ENCODE measurements around the gene ZNF253.
"Not testable (repeated sequence)": the region's sequence is repeated elsewhere in the genome, so short reads cannot be mapped to it uniquely, and the experiment has no call there.

ZNF253 gene

DNA sequence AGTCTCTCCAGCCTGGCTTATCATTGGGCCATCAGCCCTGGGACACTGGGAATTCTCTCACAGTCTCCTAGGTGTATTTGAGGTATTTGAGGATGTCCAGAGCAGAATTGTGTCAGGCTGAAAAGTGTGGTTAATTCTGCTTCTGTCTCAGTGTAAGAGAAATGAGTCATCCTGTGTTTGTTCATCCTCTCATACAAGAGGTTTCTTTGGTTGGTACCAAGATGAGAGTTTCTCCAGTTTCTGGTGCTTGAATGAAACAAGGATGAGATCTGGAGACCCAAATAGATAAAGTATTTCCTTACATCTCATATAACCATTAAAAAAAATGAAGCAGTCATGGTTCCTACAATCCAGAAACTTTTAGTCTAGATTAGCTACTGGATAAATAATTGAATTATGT is 7.7 kb downstream of the ZNF253 start:
- H4K20me1 ChIP-seq, result no peaks in the 10 kb centered on the region
- H3K27ac ChIP-seq, result no peak overlapping the region
- H3K9ac ChIP-seq, result no peak overlapping the region
- no peak for TF ChIP-seq Cebpa-rat (IDR thresholded peaks at IDR 0.05)
- H3K9me3 ChIP-seq (replicated peaks in 1 of 11), result peaks cover 100% of the 10 kb centered on the region in 11 experiments
- peaks cover 97 to 100% (median 100%) of the 10 kb centered on the region in 11 experiments for H3K36me3 ChIP-seq
- H3K4me3 ChIP-seq, result peak overlapping the region in 9 of 10 experiments; percentile 18 to 56 (median 43); a peak in 13 of 20 replicates
- H3K4me2 ChIP-seq, result no peak overlapping the region
- H3K27me3 ChIP-seq, result no peaks in the 10 kb centered on the region
- H3K4me1 ChIP-seq, result no peaks in the 10 kb centered on the region

DNA sequence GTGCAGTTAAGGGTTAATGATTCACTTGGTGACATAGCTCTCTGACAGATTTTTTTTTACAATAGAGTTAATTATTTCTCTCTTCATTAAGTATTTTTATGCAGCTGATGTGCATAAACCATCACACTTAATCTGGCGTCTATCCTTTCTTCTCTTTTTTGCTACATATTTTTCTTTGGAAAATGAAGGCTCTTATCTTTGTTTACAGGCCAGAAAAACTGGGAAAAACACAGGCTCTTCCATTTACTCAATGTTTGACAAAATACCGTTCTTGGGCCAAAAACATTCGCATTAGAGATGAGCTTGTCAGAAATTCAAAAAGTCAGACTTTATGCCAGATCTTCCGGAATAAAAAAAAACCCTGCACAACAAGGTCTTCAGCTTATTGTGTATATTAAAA is 12.0 kb downstream of the ZNF253 start:
- peak overlapping the region in 1 of 10 experiments; percentile 22; a peak in 3 of 20 replicates for H3K4me3 ChIP-seq
- H3K27ac ChIP-seq, result no peak overlapping the region
- H3K4me2 ChIP-seq, result no peak overlapping the region
- H3K36me3 ChIP-seq, result peaks cover 98 to 100% (median 100%) of the 10 kb centered on the region in 11 experiments
- H3K9ac ChIP-seq, result no peak overlapping the region
- no peaks in the 10 kb centered on the region for H4K20me1 ChIP-seq
- no peaks in the 10 kb centered on the region for H3K4me1 ChIP-seq
- no peak for TF ChIP-seq Cebpa-rat (IDR thresholded peaks at IDR 0.05)
- H3K9me3 ChIP-seq (replicated peaks in 1 of 11), result peaks cover 100% of the 10 kb centered on the region in 11 experiments
- no peaks in the 10 kb centered on the region for H3K27me3 ChIP-seq

DNA sequence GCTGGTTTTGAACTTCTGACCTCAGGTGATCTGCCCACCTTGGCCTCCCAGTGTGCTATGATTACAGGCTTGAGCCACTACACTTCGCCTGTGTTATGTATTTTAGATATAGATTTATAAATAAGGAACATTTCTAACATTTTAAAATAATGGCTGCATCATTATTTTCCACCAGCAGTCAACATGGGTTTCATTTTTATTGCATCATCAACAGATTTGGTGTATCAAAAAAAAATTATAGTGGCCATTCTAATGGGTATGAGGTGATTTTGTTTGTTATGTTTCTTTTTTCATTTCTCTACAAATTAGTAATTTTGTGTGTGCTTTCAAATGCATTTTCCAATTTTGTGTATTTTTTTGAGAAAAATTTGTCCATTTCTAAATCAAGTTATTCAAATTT is 18.9 kb downstream of the ZNF253 start:
- peak in 1 of 11 experiments; percentile 23; a peak in 1 of 22 replicates for TF ChIP-seq Cebpa-rat (IDR thresholded peaks at IDR 0.05)
- no peak overlapping the region for H3K4me2 ChIP-seq
- peaks cover 95 to 100% (median 99%) of the 10 kb centered on the region in 11 experiments for H3K36me3 ChIP-seq
- peak overlapping the region in 3 of 10 experiments; percentile 20 to 32 (median 28); a peak in 2 of 20 replicates for H3K4me3 ChIP-seq
- no peaks in the 10 kb centered on the region for H3K4me1 ChIP-seq
- H3K27me3 ChIP-seq, result peaks cover 0 to 4% (median 0%) of the 10 kb centered on the region in 11 experiments; a peak in 1 of 22 replicates
- H3K27ac ChIP-seq, result no peak overlapping the region
- peaks cover 100% of the 10 kb centered on the region in 11 experiments for H3K9me3 ChIP-seq (replicated peaks in 1 of 11)
- no peak overlapping the region for H3K9ac ChIP-seq
- no peaks in the 10 kb centered on the region for H4K20me1 ChIP-seq

DNA sequence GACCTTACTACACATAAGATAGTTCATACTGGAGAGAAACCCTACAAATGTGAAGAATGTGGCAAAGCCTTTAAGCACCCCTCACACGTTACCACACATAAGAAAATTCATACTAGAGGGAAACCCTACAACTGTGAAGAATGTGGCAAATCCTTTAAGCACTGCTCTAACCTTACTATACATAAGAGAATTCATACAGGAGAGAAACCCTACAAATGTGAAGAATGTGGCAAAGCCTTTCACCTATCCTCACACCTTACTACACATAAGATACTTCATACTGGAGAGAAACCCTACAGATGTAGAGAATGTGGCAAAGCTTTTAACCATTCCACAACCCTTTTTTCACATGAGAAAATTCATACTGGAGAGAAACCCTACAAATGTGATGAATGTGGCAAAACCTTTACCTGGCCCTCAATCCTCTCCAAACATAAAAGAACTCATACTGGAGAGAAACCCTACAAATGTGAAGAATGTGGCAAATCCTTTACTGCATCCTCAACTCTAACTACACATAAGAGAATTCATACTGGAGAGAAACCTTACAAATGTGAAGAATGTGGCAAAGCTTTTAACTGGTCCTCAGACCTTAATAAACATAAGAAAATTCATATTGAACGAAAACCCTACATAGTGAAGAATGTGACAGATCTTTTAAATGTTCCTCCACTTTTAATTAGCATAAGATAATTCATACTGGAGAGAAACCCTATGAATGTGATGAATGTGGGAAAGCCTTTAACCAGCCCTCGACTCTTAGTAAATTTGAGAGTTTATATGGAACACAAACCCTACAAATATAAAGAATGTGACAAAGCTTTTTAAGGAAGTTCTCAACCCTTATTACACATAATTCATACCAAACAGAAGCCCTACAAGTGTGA is 26.6 kb downstream of the ZNF253 start:
- H3K4me1 ChIP-seq, H4K20me1 ChIP-seq, H3K9ac ChIP-seq, H3K27me3 ChIP-seq, H3K4me2 ChIP-seq, H3K27ac ChIP-seq: not testable (repeated sequence)
- Histone ChIP-seq H3K36me3 (peaks cover 80 to 100% (median 96%) of the 10 kb centered on the region in 11 experiments), H3K4me3 (peak overlapping the region; percentile 25 to 56 (median 42); a peak in 19 of 20 replicates), H3K9me3 (replicated peaks in 1 of 11) (peaks cover 100% of the 10 kb centered on the region in 11 experiments)

DNA sequence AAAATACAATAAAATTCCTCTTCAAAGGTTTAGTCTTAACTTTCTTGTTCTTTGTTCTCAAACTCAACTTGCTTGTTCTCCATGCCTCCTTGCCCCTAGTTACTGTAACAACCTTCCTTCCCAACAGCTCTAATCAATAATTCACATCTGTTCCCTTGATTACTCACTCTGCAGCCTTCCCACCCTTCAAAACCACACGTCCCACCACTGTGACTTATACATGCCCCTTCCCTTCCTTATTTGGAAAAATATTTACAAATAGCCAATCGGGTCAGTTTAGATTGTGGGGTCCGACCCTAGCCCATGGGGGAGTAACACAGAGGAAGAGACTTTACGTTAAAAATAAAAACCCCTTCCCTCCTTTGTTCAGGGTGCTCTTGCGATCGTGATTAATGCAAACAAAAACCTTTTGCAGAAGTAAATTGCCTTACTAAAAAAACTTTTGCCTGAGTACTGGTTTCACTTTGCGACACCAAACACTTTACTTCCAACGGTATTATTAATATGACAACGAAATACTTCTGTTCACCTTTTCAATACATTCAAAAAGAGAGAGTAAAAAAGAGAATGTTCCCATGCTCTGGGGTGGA is 34.6 kb downstream of the ZNF253 start:
- peaks cover 6 to 21% (median 17%) of the 10 kb centered on the region in 10 experiments; a peak in 19 of 20 replicates for H3K4me1 ChIP-seq
- H3K27me3 ChIP-seq, result no peaks in the 10 kb centered on the region
- peak overlapping the region; percentile 68 to 98 (median 95) for H3K27ac ChIP-seq
- H3K4me2 ChIP-seq, result peak overlapping the region; percentile 66 to 90 (median 79)
- H3K4me3 ChIP-seq, result peak overlapping the region; percentile 70 to 95 (median 83)
- no peak for TF ChIP-seq Cebpa-rat (IDR thresholded peaks at IDR 0.05)
- H4K20me1 ChIP-seq, result no peaks in the 10 kb centered on the region; a peak in 1 of 22 replicates
- peak overlapping the region; percentile 88 to 97 (median 95) for H3K9ac ChIP-seq
- H3K36me3 ChIP-seq, result peaks cover 27 to 63% (median 49%) of the 10 kb centered on the region in 11 experiments
- H3K9me3 ChIP-seq (replicated peaks in 1 of 11), result peaks cover 70 to 83% (median 78%) of the 10 kb centered on the region in 11 experiments

DNA sequence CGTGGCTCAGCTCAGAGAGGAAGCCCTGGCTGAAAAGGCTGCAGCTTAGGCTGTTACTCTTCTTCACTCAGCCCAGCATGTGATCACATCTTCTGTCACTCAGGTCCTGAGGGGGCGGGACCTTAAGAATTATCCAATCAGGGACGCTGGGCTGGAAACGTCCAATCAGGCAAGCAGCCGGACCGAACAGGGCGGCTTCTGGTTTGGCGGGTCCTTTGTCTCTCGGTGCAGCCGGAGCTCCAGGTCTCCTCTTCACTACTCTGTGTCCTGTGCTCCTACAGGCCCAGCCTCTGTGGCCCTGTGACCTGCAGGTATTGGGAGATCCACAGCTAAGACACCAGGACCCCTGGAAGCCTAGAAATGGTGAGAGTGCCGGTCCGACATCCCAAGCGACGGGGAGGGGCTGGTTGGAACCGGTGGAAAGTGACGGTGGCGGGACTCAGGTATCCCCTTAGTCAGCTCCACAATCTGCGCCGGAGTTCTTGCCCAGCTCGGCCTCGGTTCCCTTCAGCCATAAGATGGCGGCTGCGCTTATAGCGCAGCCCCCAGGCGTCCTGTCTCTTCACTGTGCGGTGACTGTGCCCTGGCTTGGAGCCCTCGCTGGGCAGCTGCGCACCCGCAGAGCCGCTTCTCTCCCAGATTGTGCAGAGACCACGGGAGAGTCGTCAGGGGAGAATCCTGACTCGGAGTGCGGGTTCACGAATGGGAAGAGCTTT is 35.2 kb downstream of the ZNF253 start, which contains the start of gene ZNF93:
Gene ZNF93 (plus strand): TSS at position 218 of the 716 bp plus-strand sequence. CDS start 143 bp downstream, at position 361.
- Histone ChIP-seq H3K4me1 (peaks cover 6 to 21% (median 17%) of the 10 kb centered on the region in 10 experiments; a peak in 19 of 20 replicates), H3K4me2 (peak within 1 kb of the TSS; percentile 66 to 90 (median 79)), H3K9me3 (replicated peaks in 1 of 11) (peaks cover 70 to 83% (median 78%) of the 10 kb centered on the region in 11 experiments), H3K27ac (peak within 1 kb of the TSS; percentile 87 to 98 (median 95)), H3K4me3 (peak within 1 kb of the TSS; percentile 70 to 95 (median 83)), H3K27me3 (no peaks in the 10 kb centered on the region), H4K20me1 (no peaks in the 10 kb centered on the region; a peak in 1 of 22 replicates), H3K36me3 (peaks cover 32 to 63% (median 49%) of the 10 kb centered on the region in 11 experiments), H3K9ac (peak within 1 kb of the TSS; percentile 88 to 97 (median 95))
- TF ChIP-seq Cebpa-rat (IDR thresholded peaks at IDR 0.05), result no peak

DNA sequence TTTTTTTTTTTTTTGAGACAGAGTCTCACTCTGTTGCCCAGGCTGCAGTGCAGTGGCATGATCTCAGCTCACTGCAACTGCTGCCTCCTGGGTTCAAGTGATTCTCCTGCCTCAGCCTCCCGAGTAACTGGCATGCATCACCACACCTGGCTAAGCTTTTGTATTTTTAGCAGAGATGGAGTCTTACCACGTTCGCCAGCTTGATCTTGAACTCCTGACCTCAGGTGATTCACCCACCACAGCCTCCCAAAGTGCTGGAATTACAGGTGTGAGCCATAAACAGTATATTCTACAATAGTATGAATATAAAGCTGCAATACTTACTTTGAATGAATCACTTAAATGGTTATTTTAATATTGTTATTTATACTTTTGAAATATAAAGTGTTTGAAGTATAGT is 41.9 kb downstream of the ZNF253 start:
- not testable (repeated sequence) for H3K27me3 ChIP-seq, H4K20me1 ChIP-seq, H3K9ac ChIP-seq, H3K4me2 ChIP-seq, H3K27ac ChIP-seq, H3K4me1 ChIP-seq
- Histone ChIP-seq H3K9me3 (replicated peaks in 1 of 11) (peaks cover 99 to 100% (median 100%) of the 10 kb centered on the region in 11 experiments), H3K36me3 (peaks cover 95 to 100% (median 100%) of the 10 kb centered on the region in 11 experiments), H3K4me3 (peak overlapping the region in 5 of 10 experiments; percentile 19 to 56 (median 31); a peak in 6 of 20 replicates)

DNA sequence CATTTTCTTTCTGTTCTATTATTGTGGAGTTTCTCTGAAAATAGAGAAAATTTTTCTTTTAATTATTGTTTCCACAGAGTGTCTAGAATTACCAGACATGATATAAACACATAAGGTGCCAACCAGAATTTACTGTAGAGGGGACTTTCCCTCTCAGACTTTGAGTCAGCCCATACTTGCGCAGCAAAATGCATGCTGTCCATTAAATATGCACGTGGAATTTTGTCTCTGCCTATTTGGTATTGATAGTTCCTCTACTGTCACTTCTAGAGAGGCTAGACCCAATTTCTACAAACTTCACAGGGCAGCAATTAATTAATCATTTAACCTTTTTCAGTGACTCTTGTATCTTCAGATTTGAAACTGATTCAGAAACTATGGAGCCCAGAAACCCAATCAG is 44.0 kb downstream of the ZNF253 start:
- Histone ChIP-seq H4K20me1 (no peaks in the 10 kb centered on the region; a peak in 1 of 22 replicates), H3K36me3 (peaks cover 100% of the 10 kb centered on the region in 11 experiments), H3K27me3 (no peaks in the 10 kb centered on the region), H3K4me3 (peak overlapping the region in 4 of 10 experiments; percentile 2 to 34 (median 26); a peak in 4 of 20 replicates), H3K9me3 (replicated peaks in 1 of 11) (peaks cover 99 to 100% (median 100%) of the 10 kb centered on the region in 11 experiments), H3K27ac (no peak overlapping the region), H3K9ac (no peak overlapping the region), H3K4me2 (no peak overlapping the region), H3K4me1 (no peaks in the 10 kb centered on the region)
- no peak for TF ChIP-seq Cebpa-rat (IDR thresholded peaks at IDR 0.05)

Data from BLaER1 treated with 17β-estradiol and CSF1 and Interleukin-3, amounts not matched to agents 10 nM and 100 nM (cell line).